IPS DF 6.9 (cell line): ENCODE measurements around the gene PEPD.

Experiments
- DNase-seq: peaks from one replicate; pipeline ENCODE4 v3.0.0-alpha.2; 2013; ENCODE audit warnings: low read depth, low spot score
- H3K27ac ChIP-seq: one replicate; pipeline ENCODE4 v1.5.1; 2013; ENCODE audit warnings: low read length, control low read depth
- H3K27me3 ChIP-seq: 2 replicates; pipeline ENCODE4 v1.6.1; 2013; ENCODE audit warnings: mild to moderate bottlenecking, low read length; ENCODE audit not compliant: control insufficient read depth, insufficient read depth
- H3K36me3 ChIP-seq: 2 replicates; pipeline ENCODE4 v1.6.1; 2013; ENCODE audit warnings: low read length; ENCODE audit not compliant: control insufficient read depth, insufficient read depth
- H3K4me1 ChIP-seq: 2 replicates; pipeline ENCODE4 v1.6.1; 2013; ENCODE audit warnings: low read length; ENCODE audit not compliant: control insufficient read depth, insufficient read depth
- H3K4me3 ChIP-seq: 2 replicates; pipeline ENCODE4 v1.5.1; 2013; ENCODE audit warnings: mild to moderate bottlenecking, low read length
- H3K9me3 ChIP-seq: 2 replicates; pipeline ENCODE4 v1.6.1; 2013; ENCODE audit warnings: low read length, inconsistent platforms; ENCODE audit not compliant: control insufficient read depth, insufficient read depth
- WGBS: extraction: QIAGEN DNeasy Blood & Tissue Kit; methylation state at CpG from one replicate; pipeline ENCODE4 v1.1.7; 2013; ENCODE audit warnings: mixed read lengths, missing lambda C conversion rate; ENCODE audit not compliant: insufficient read length, insufficient coverage; 5-methylcytosine and 5-hydroxymethylcytosine counted together

PEPD gene

DNA sequence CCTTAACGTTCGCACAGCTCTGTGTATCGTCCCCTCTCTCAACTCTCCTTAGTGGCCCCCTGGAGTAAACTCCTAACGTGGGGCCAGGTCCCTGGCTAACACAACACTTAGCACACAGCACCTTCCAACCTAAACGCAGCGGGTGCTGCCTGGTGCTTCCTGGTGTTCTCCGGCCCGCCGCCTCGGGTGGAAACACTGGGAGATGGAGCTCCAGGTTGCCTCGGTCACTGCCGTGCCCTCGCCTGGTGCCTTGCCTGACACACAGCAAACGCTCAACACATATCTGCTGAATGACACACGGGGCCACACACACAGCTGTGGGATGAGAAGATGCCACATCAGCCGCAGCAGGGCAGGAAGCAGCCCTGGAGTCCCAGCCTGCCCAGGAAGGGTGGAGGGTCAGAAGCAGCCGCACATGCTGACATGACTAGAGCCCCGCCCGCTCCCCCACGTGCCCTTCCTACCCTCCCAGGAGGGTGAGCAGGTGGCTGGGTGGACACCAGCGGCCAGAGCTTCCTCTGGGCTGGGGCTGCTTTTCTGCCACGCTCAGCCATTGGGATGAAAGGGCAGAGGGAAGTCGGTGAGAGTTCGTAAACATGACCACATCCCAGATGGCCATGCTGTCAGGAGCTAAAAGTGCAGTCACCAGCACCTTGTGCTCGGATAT, 6.6 kb downstream of the PEPD start:
- Histone ChIP-seq H3K4me3 (no peak overlapping the region), H3K9me3 (no peaks in the 10 kb centered on the region), H3K36me3 (no peaks in the 10 kb centered on the region), H3K27ac (no peak overlapping the region), H3K27me3 (no peaks in the 10 kb centered on the region), H3K4me1 (peaks cover 8% of the 10 kb centered on the region)
- DNase-seq: no peak
- WGBS: no CpG with 5 or more reads among the region's 25 CpGs

DNA sequence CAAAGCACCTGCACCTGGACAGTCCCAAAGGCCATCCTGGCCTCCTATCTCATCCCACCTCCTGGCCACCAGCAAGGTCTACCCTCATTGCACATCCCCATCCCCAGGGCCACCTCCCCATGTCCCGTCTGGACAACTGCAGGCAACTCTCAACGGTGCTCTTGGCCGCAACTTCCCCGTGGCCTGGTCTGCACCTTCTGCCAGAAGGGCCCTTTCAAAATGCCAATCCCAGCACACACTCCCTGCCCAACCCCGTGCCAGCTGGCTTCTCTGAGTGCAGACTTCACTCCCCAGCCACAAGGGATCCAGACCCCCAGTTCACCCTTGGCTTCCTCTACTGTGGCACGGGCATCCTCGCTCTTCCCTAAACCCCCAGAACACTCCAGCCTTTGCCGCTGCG, 8.2 kb downstream of the PEPD start:
- H3K27ac ChIP-seq: no peak overlapping the region
- H3K27me3 ChIP-seq: no peaks in the 10 kb centered on the region
- H3K4me3 ChIP-seq: no peak overlapping the region
- DNase-seq: no peak
- H3K36me3 ChIP-seq: no peaks in the 10 kb centered on the region
- no CpG with 5 or more reads among the region's 9 CpGs for WGBS
- H3K4me1 ChIP-seq: peaks cover 8% of the 10 kb centered on the region
- no peaks in the 10 kb centered on the region for H3K9me3 ChIP-seq

DNA sequence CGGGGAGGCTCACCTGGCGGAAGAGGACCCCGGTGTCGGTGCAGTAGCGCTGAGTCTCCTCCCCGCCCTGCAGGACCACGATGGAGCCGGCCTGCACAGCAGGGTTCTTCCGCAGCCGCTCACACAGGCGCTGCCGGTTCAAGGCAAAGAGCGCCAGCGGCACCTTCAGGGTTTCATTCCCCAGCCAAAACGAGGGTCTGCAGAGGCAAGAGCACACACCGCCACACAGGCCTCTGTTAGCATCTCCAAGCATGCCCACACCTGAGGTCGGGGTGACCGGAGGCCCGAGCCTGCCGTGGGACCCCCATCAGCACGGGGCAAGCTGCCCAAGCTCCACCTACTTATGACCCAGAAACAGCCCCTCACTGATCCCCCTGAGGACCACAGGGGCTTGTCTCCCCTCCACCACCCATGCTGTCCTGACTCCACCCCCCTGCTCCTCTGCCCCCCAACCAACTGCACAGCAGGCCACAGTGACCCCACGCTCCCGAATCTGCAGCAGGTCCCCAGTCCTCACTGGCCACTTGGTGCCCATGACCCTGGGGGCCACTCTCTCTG, 8.9 kb downstream of the PEPD start:
- H3K9me3 ChIP-seq: no peaks in the 10 kb centered on the region
- H3K27ac ChIP-seq: no peak overlapping the region
- H3K27me3 ChIP-seq: no peaks in the 10 kb centered on the region
- H3K4me1 ChIP-seq: peaks cover 8% of the 10 kb centered on the region
- no CpG with 5 or more reads among the region's 23 CpGs for WGBS
- no peak for DNase-seq
- no peak overlapping the region for H3K4me3 ChIP-seq
- no peaks in the 10 kb centered on the region for H3K36me3 ChIP-seq

DNA sequence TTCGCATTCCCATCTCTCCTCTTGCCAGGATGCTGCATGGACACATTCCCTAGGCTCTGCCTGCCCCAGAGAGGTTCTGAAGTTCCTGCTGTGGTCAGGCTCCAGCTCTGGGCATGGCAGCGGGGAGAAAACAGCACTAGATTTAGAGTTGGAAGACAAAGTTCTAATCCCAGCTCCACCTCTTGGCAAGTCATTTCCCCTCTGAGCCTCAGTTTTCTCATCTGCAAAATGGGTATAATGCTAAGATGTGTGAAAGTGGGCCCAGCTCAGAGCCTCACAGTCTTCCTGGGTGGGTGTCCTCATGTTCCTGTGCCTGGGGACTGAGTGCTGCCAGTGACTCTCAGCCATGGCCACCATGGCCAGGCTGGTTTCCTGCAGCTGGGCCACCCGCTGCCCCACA, 9.6 kb downstream of the PEPD start:
- no peak for DNase-seq
- no peaks in the 10 kb centered on the region for H3K9me3 ChIP-seq
- H3K27ac ChIP-seq: no peak overlapping the region
- no peaks in the 10 kb centered on the region for H3K27me3 ChIP-seq
- H3K4me1 ChIP-seq: peaks cover 8% of the 10 kb centered on the region
- H3K4me3 ChIP-seq: no peak overlapping the region
- WGBS: no CpG with 5 or more reads among the region's 3 CpGs
- H3K36me3 ChIP-seq: no peaks in the 10 kb centered on the region

DNA sequence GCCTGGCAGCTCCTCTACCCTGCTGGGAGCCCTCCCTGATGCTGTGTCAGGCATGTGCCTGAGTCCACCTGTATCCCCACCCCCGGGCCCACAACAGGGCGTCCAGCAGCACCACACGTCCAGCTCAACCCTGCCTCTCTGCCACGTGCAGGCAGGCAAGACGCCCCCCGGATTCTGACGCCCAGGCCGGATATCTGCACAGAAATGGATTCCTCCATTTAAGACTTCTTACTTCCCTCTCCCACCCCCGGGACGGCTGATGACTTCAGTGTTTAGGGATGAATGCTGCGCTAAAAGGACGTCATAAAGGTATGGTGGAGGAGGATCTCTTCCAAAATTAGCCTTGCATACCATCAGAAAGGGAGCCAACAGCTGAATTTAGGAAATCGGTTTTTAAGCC, 10.2 kb downstream of the PEPD start:
- WGBS: no CpG with 5 or more reads among the region's 13 CpGs
- no peaks in the 10 kb centered on the region for H3K36me3 ChIP-seq

DNA sequence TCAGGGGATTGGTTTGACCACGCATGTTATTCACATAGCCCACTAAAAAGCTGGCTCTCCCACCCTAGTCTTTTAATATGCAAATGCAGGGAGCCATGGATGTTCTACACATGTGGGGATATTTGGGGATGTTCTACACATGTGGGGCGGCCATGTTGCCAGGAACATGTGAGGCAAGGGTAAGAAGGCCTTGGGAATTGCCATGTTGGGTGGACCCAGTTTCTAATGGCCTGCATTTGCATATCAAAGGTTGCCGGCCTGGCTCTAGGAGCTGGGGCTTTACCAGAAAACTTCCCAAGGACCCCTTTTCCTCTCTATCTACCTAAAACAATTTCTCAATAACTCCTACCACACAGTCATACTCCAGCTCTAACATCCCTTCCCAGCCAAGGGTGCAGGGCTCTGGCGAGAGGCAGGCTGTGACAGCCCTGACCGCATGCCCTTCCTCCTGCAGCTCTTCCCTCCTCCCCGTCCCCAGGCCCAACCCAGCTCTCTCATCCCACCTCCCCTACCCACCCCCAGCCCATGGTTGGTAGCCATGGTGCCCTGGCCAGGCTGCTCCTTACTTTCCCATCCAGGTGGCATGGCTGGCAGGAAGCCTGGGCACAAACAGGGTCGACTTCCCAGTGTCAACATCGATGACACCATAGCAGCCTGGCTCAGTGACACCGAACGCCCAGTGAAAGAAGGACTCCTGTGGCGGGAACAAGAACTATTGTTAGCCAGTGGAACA, 11.0 kb downstream of the PEPD start:
- no CpG with 5 or more reads among the region's 11 CpGs for WGBS
- Histone ChIP-seq H3K9me3 (no peaks in the 10 kb centered on the region), H3K4me1 (peaks cover 8% of the 10 kb centered on the region), H3K36me3 (no peaks in the 10 kb centered on the region), H3K27ac (no peak overlapping the region), H3K27me3 (no peaks in the 10 kb centered on the region), H3K4me3 (no peak overlapping the region)
- DNase-seq: no peak

More for the DNA sequence above, 10.2 kb downstream of the PEPD start:
- no peak for DNase-seq
- Histone ChIP-seq H3K4me1 (peaks cover 8% of the 10 kb centered on the region), H3K9me3 (no peaks in the 10 kb centered on the region), H3K4me3 (no peak overlapping the region), H3K27ac (no peak overlapping the region), H3K27me3 (no peaks in the 10 kb centered on the region)

DNA sequence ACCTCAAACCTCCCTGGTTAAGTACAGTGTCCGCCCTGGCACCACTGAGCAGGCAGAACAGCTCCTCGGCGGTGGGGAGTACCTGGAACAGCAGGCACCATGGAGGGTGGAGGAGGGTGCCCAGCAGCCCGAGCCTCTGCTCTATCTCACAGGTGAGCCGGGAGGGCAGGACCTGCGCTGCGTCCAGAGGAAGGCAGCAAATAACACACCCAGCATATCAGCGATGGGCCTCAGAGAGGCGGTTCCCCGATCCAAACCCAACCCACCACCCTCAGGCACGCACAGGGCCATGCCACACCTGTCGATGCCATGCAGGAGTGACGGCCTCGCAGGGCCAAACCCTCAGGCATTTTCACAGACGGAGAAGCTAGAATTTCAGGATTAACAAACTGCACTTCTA, 11.8 kb downstream of the PEPD start:
- Histone ChIP-seq H3K4me3 (no peak overlapping the region), H3K9me3 (no peaks in the 10 kb centered on the region), H3K27ac (no peak overlapping the region), H3K27me3 (no peaks in the 10 kb centered on the region), H3K36me3 (no peaks in the 10 kb centered on the region), H3K4me1 (peaks cover 8% of the 10 kb centered on the region)
- no peak for DNase-seq
- no CpG with 5 or more reads among the region's 15 CpGs for WGBS

DNA sequence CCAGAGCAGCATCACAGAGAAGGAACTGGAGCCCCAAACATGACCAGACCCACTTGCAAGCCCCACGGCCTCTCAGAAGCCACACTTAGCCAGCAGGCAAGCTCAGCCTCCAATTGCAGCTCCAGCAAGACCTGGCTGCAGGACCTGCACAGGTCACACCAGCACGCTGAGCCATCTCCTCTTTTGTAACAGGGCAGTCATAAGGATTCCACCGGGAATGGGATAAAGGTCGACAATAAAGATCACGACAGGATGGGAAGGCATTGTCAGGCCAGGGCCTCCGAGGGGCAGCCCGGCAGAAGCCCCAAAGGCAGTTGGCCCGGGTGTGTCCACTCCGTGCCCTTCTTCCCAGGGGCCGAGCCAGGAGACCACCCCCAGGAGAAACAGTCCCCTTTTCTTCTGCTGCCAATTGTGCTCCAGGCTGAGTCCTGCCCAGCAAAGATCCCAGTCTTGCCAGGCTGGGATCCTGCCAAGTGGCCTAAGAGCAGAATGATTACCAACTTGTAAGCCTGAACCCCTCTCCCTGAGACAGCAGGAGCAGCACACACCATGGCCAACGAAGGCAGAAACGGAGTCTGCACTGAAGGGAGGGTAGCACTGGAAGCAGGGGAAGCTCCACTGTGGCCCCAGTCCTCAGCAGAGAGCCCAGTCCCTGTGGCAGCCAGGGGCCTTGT, 12.5 kb downstream of the PEPD start:
- Histone ChIP-seq H3K36me3 (no peaks in the 10 kb centered on the region), H3K4me3 (no peak overlapping the region), H3K4me1 (peaks cover 8% of the 10 kb centered on the region), H3K27me3 (no peaks in the 10 kb centered on the region), H3K9me3 (no peaks in the 10 kb centered on the region), H3K27ac (no peak overlapping the region)
- no peak for DNase-seq
- no CpG with 5 or more reads among the region's 12 CpGs for WGBS

DNA sequence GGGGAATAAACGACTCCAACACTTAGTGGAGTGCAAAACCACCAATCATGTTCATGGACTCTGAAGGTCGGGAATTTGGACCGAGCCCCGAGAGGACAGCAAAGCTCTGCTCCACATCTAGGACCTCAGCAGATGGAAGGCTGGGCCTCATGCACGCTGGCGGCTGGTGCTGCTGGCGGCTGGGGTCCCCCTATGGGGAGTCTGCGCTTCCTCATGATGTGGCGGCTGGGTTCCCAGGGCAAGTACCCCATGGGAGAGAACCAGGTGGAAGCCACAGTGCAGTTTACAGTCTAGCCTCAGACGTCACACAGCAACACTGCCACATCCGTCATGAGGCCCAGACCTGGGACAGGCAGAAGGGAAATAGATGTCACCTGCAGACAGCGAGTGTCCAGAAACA, 13.2 kb downstream of the PEPD start:
- peaks cover 8% of the 10 kb centered on the region for H3K4me1 ChIP-seq
- no peak for DNase-seq
- WGBS: no CpG with 5 or more reads among the region's 12 CpGs
- no peaks in the 10 kb centered on the region for H3K9me3 ChIP-seq
- no peaks in the 10 kb centered on the region for H3K36me3 ChIP-seq
- H3K27me3 ChIP-seq: no peaks in the 10 kb centered on the region
- no peak overlapping the region for H3K4me3 ChIP-seq
- no peak overlapping the region for H3K27ac ChIP-seq

DNA sequence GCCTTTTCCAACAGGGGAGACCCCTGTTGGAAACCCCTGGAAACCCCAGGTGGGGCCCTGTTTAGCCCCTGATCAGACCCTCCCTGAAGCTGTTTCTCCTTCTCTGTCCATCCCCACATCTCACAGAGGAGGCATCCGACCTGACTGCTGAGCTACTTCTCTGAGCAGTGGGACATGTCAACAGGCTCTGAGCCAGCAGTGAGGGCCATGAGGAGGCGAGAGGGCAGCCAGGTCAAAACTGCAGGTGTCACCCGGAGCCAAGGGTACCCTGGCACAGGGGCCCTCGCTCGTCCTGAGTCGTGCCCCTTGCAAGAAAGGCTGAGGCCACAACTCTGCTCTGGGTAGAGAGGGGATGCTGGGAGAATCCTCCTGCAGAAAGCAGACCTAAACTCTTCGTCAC, 13.6 kb downstream of the PEPD start:
- Histone ChIP-seq H3K27ac (no peak overlapping the region), H3K27me3 (no peaks in the 10 kb centered on the region), H3K4me3 (no peak overlapping the region), H3K9me3 (no peaks in the 10 kb centered on the region), H3K36me3 (no peaks in the 10 kb centered on the region), H3K4me1 (peaks cover 8% of the 10 kb centered on the region)
- no peak for DNase-seq
- WGBS: no CpG with 5 or more reads among the region's 7 CpGs
